Cardiac fibroblast (primary cell): ENCODE measurements around the gene SALL4.
A peak's percentile ranks its signal among the peaks of the same experiment; 100 is the strongest.

Experiments
- DNase-seq, 2 donors: peaks; one replicate each; pipeline versions ENCODE4 v3.0.0 to v3.0.0-alpha.2; 2010; ENCODE audit warnings: low read depth in 2 of 2
- H3K4me3 ChIP-seq, 2 donors: replicated peaks in 1 of 2; 1 replicate in 1 of 2; 2 replicates in 1 of 2; pipeline ENCODE4 v1.5.1; 2011; ENCODE audit warnings: low read depth in 2 of 2, low read length in 2 of 2, mild to moderate bottlenecking in 2 of 2, moderate library complexity in 1 of 2
- TF ChIP-seq, protein P1 (sequence below): IDR thresholded peaks from one replicate; pipeline ENCODE4 v1.5.1; 2011; ENCODE audit warnings: low read depth, mild to moderate bottlenecking, low read length, inconsistent platforms

SALL4 gene

GRCh38 chr20:51802170-51802751, at the start of gene SALL4:
Gene SALL4 (minus strand): TSS chr20:51802521. CDS start chr20:51802408, 113 bp downstream.
- DNase-seq = no peak
- TF ChIP-seq, protein P1, sequence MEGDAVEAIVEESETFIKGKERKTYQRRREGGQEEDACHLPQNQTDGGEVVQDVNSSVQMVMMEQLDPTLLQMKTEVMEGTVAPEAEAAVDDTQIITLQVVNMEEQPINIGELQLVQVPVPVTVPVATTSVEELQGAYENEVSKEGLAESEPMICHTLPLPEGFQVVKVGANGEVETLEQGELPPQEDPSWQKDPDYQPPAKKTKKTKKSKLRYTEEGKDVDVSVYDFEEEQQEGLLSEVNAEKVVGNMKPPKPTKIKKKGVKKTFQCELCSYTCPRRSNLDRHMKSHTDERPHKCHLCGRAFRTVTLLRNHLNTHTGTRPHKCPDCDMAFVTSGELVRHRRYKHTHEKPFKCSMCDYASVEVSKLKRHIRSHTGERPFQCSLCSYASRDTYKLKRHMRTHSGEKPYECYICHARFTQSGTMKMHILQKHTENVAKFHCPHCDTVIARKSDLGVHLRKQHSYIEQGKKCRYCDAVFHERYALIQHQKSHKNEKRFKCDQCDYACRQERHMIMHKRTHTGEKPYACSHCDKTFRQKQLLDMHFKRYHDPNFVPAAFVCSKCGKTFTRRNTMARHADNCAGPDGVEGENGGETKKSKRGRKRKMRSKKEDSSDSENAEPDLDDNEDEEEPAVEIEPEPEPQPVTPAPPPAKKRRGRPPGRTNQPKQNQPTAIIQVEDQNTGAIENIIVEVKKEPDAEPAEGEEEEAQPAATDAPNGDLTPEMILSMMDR = no peak
- peak within 1 kb of the TSS; percentile 47 to 54 for H3K4me3 ChIP-seq

DNA sequence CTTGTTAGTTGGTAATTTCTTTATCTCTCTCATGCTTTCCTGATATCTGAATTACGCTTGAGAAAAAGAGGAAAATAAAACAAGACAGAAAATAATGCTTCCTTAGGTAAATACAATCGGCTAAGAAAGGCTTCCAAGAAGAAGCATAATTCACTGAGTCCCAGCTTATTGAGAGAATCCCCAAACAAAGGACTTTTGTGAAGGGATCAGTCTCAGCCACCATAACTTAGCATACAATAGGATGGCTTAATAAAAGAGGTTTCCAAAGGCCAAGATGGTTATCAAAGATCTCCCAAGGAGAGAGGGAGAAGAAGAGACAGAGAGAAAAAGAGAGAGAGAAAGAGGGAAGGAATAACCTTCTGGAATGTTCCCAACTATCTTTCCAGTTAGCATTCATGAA, 46.0 kb upstream of the SALL4 start:
- TF ChIP-seq, protein P1 = no peak
- H3K4me3 ChIP-seq = no peak overlapping the region
- no peak for DNase-seq

DNA sequence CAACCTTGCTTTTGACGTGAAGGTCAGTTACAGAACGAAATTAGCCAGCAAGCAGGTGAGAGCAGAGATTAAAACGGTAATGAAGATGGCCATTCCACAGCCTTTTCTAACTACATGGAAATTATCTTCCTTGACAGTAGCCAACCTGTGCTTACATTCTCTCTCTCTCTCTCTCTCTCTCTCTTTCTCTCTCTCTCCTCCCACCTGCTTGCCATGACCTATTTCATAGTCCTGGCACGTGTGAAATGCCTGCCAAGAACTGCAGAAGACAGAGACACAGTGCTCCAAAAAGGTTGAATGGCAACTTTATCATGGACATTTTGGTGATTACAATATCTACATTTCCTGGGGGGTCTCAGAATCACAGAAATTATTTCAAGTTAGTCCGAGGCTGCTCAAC, 38.5 kb upstream of the SALL4 start:
- TF ChIP-seq, protein P1 = no peak
- no peak for DNase-seq
- H3K4me3 ChIP-seq = no peak overlapping the region

- DNase-seq = no peak
- no peak overlapping the region for H3K4me3 ChIP-seq
- TF ChIP-seq, protein P1 = no peak
Observed at GRCh38 chr20:51837876-51838420, 35.6 kb upstream of the SALL4 start.

GRCh38 chr20:51837436-51837835, 35.1 kb upstream of the SALL4 start:
- TF ChIP-seq, protein P1 = no peak
- H3K4me3 ChIP-seq = no peak overlapping the region
- no peak for DNase-seq

DNA sequence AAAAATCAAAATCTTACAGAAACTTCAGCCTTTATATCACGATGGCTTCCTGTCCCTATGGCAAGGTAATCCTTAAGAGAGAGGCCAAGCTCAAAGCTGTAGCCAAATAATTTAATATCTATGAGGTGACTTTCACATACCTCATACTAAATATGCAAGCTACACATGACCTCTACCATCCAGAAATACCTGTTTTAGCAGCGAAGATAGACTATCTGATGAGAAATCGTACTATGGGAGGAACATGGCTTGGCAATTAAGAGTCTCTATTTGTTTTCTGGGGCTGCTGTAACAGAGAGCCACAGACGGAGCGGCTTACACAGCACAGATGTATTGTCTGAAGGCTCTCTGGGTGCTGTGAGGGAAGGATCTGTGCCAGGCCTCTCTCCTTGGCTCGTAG, 31.0 kb upstream of the SALL4 start:
- no peak overlapping the region for H3K4me3 ChIP-seq
- TF ChIP-seq, protein P1 = no peak
- no peak for DNase-seq

GRCh38 chr20:51832276-51832675, 30.0 kb upstream of the SALL4 start:
- H3K4me3 ChIP-seq = no peak overlapping the region
- DNase-seq = no peak
- TF ChIP-seq, protein P1 = no peak
